Endothelial cell of umbilical vein (primary cell): ENCODE measurements around the gene IGHMBP2. TPM values are rescaled to one million over a fixed set of nuclear protein-coding genes. Genes with fewer than 3 reads are reported as not detected.
A peak's percentile ranks its signal among the peaks of the same experiment; 100 is the strongest.

Source experiments
- BruUV-seq: library from RNA; stranded (reverse); fragments of 400-500 nt; replicated peaks from 2 replicates; lab custom pipeline; 2021; lab: Mats Ljungman, UMichigan
- CTCF ChIA-PET: fragments of 300-600, 350-600 bp; sonication (Branson Sonifier 250); formaldehyde crosslinking; loops from one replicate; lab custom pipeline; 2021; ENCODE audit warnings: antibody characterized with exemption, inconsistent platforms; lab: Charles Lee
- POLR2A ChIA-PET: fragments of 300-600, 350-600 bp; sonication (Branson Sonifier 250); formaldehyde crosslinking; loops from one replicate; lab custom pipeline; 2021; ENCODE audit warnings: antibody characterized with exemption, inconsistent platforms; lab: Charles Lee
- DNase-seq: peaks from one replicate; pipeline ENCODE4 v3.0.0-alpha.2; 2011; ENCODE audit warnings: low read depth, low spot score
- FAIRE-seq: peaks from 2 replicates; lab custom pipeline; 2011; peaks lifted over from hg19 to GRCh38; lab: Jason Lieb, UNC
- H2AFZ ChIP-seq: 2 replicates; pipeline ENCODE4 v1.6.0; 2012; ENCODE audit warnings: low read depth, low read length, control low read depth, inconsistent platforms
- H3K27ac ChIP-seq: 2 replicates; pipeline ENCODE4 v1.5.1; 2011; ENCODE audit warnings: low read depth, mild to moderate bottlenecking, control low read depth, low read length, moderate library complexity; ENCODE audit not compliant: insufficient read depth
- H3K27me3 ChIP-seq, 2 experiments: 2 replicates each; pipeline versions ENCODE4 v1.6.0 to v1.6.1; 2011; ENCODE audit warnings: low read length in 2 of 2, mixed read lengths in 1 of 2; ENCODE audit not compliant: control insufficient read depth in 2 of 2, insufficient read depth in 2 of 2
- H3K36me3 ChIP-seq, 2 experiments: 2 replicates in 1 of 2; 3 replicates in 1 of 2; pipeline ENCODE4 v1.5.1; 2011; ENCODE audit warnings: low read length in 2 of 2, mild to moderate bottlenecking in 1 of 2, moderate library complexity in 1 of 2; ENCODE audit not compliant: control insufficient read depth in 2 of 2, insufficient read depth in 2 of 2; ENCODE audit errors: extremely low read depth in 1 of 2
- H3K4me1 ChIP-seq: 3 replicates; pipeline ENCODE4 v1.5.1; 2011; ENCODE audit warnings: mild to moderate bottlenecking, low read length; ENCODE audit not compliant: control insufficient read depth, insufficient read depth; ENCODE audit errors: extremely low read depth
- H3K4me2 ChIP-seq: 2 replicates; pipeline ENCODE4 v1.6.1; 2011; ENCODE audit warnings: low read length, control low read depth, mixed read lengths; ENCODE audit not compliant: insufficient read depth
- H3K4me3 ChIP-seq, 3 experiments: fragments of 200-600 bp in 1 of 3; sonication (generic), shearing (Covaris generic) in 1 of 3; replicated peaks in 1 of 3; 2 replicates each; pipeline ENCODE4 v1.5.1; 2011 to 2016; ENCODE audit warnings: control low read depth in 3 of 3, low read length in 3 of 3, mild to moderate bottlenecking in 2 of 3, inconsistent platforms in 1 of 3, low read depth in 1 of 3, moderate library complexity in 1 of 3; ENCODE audit not compliant: insufficient read depth in 1 of 3
- H3K79me2 ChIP-seq: 2 replicates; pipeline ENCODE4 v1.6.0; 2012; ENCODE audit warnings: low read length, inconsistent platforms; ENCODE audit not compliant: control insufficient read depth, insufficient read depth
- H3K9ac ChIP-seq: replicated peaks from 2 replicates; pipeline ENCODE3; 2011; ENCODE audit warnings: low read length, control low read depth; ENCODE audit not compliant: insufficient read depth; ENCODE audit errors: extremely low read depth
- H3K9me1 ChIP-seq: replicated peaks from 3 replicates; pipeline ENCODE4 v1.6.0; 2011; ENCODE audit warnings: mild to moderate bottlenecking, low read length; ENCODE audit not compliant: control insufficient read depth, insufficient read depth; ENCODE audit errors: extremely low read depth
- H3K9me3 ChIP-seq: replicated peaks from 2 replicates; pipeline ENCODE4 v1.5.1; 2012; ENCODE audit warnings: low read length, inconsistent platforms; ENCODE audit not compliant: control insufficient read depth, insufficient read depth
- H4K20me1 ChIP-seq: replicated peaks from 2 replicates; pipeline ENCODE3; 2011; ENCODE audit warnings: mild to moderate bottlenecking, low read length; ENCODE audit not compliant: control insufficient read depth, insufficient read depth; ENCODE audit errors: extremely low read depth
- CTCF ChIP-seq, 2 donors: IDR thresholded peaks; 1 replicate in 1 of 2; 2 replicates in 1 of 2; pipeline ENCODE4 v1.5.1; 2011; ENCODE audit warnings: low read length in 2 of 2, mild to moderate bottlenecking in 2 of 2, moderate library complexity in 2 of 2, control low read depth in 1 of 2, inconsistent platforms in 1 of 2, low read depth in 1 of 2; ENCODE audit not compliant: insufficient read depth in 1 of 2; ENCODE audit errors: extremely low read depth in 1 of 2
- EZH2 ChIP-seq: IDR thresholded peaks from 2 replicates; pipeline ENCODE4 v1.6.1; 2012; ENCODE audit warnings: borderline replicate concordance, low read depth, mild to moderate bottlenecking, moderate library complexity, low read length, inconsistent platforms; ENCODE audit not compliant: severe bottlenecking
- FOS ChIP-seq: IDR thresholded peaks from 2 replicates; pipeline ENCODE4 v1.6.1; 2011; ENCODE audit warnings: mild to moderate bottlenecking, low read length, moderate library complexity, borderline replicate concordance; ENCODE audit not compliant: insufficient read depth
- MAX ChIP-seq: IDR thresholded peaks from 2 replicates; pipeline ENCODE4 v1.6.1; 2011; ENCODE audit not compliant: insufficient read depth, insufficient read length
- POLR2A ChIP-seq: IDR thresholded peaks from 2 replicates; pipeline ENCODE4 v1.6.1; 2012; ENCODE audit warnings: low read depth, mild to moderate bottlenecking, control low read depth, low read length
- POLR2AphosphoS5 ChIP-seq: IDR thresholded peaks from 2 replicates; pipeline ENCODE4 v1.6.1; 2012; ENCODE audit warnings: low read depth, mild to moderate bottlenecking, control low read depth, low read length, moderate library complexity; ENCODE audit not compliant: insufficient read depth
- dilution Hi-C: fragments of 300-500 bp; cut with MboI; formaldehyde crosslinking; loops from one replicate; pipeline ENCODE4 v1.15.0; 2019; ENCODE audit warnings: low sequenced_read_pairs; ENCODE audit not compliant: extremely low pct_ligation_motif_present
- intact Hi-C: fragments of 100-400 bp; cut with micrococcal nuclease; formaldehyde crosslinking; loops from one replicate; pipeline ENCODE4 v1.10.0; 2022
- polyA plus RNA-seq, 4 experiments: library from polyadenylated mRNA; depleted of rRNA in 3 of 4; stranded (reverse) in 3 of 4; unstranded in 1 of 4; fragments of >200 nt; gene quantifications; 2 replicates each; pipeline versions ENCODE4 v1.2.1 to v1.2.3, GENCODE V29; 2011 to 2012; ENCODE audit warnings: missing spikeins in 1 of 4
- total RNA-seq: library from RNA; stranded (reverse); gene quantifications from 2 replicates; pipeline ENCODE4 v1.2.3, GENCODE V29; 2021

IGHMBP2 gene
- total and polyA plus RNA-seq, 2 donors (not counting 3 experiments of a cell fraction or from before 2014, with no cell fraction given) = 10.9 to 25.1 TPM

- no peaks in the 10 kb centered on the region for H3K9me3 ChIP-seq
- dilution Hi-C loops (no loop called here), intact Hi-C loops (loop anchor here (5.0 kb wide), 1 partner anchor 33 kb away; no protein-coding TSS in a partner anchor)
- H2AFZ ChIP-seq = no peak overlapping the region
- peaks cover 8 to 13% of the 10 kb centered on the region in 2 experiments for H3K36me3 ChIP-seq
- CTCF ChIA-PET = interaction anchor here (0.7 to 1.9 kb wide), 7 partner anchors 10 to 257 kb away, joined by 3 to 11 read pairs (median 4); no protein-coding TSS in a partner anchor
- H3K9me1 ChIP-seq = no peaks in the 10 kb centered on the region
- no peak overlapping the region for H3K9ac ChIP-seq
- no peak overlapping the region for H3K4me2 ChIP-seq
- no peaks in the 10 kb centered on the region for H4K20me1 ChIP-seq
- H3K27ac ChIP-seq = no peak overlapping the region
- no peaks in the 10 kb centered on the region for H3K79me2 ChIP-seq
- H3K4me3 ChIP-seq = no peak overlapping the region
- BruUV-seq = no TSS peak
- FAIRE-seq (no peak), DNase-seq (no peak)
- TF ChIP-seq EZH2 (no peak), POLR2A (peak; percentile 19), CTCF (IDR thresholded peaks at IDR 0.05; ENCODE audit: extremely low read depth in 1 of 2, insufficient read depth in 1 of 2, low read depth in 1 of 2, low read length in 2 of 2) (peak; percentile 26 to 43)
- POLR2A ChIA-PET = no interaction called here
- H3K27me3 ChIP-seq = no peaks in the 10 kb centered on the region
- peaks cover 15% of the 10 kb centered on the region for H3K4me1 ChIP-seq
Measured at GRCh38 chr11:68889948-68890446, 13.7 kb upstream of the IGHMBP2 start.

GRCh38 chr11:68890490-68891231 lies 13.0 kb upstream of the IGHMBP2 start:
- Histone ChIP-seq H3K9me1 (no peaks in the 10 kb centered on the region), H3K9me3 (no peaks in the 10 kb centered on the region), H3K9ac (no peak overlapping the region), H3K36me3 (peaks cover 8 to 15% of the 10 kb centered on the region in 2 experiments), H3K27ac (peak overlapping the region; percentile 22), H3K4me3 (no peak overlapping the region), H2AFZ (no peak overlapping the region), H3K79me2 (no peaks in the 10 kb centered on the region), H3K27me3 (no peaks in the 10 kb centered on the region), H4K20me1 (no peaks in the 10 kb centered on the region), H3K4me1 (peaks cover 15% of the 10 kb centered on the region), H3K4me2 (peak overlapping the region; percentile 25)
- dilution Hi-C loops = no loop called here
- peak; percentile 95 for FAIRE-seq
- intact Hi-C loops = loop anchor here (1.0 to 5.0 kb wide), 2 partner anchors 15 to 33 kb away; no protein-coding TSS in a partner anchor
- DNase-seq = peak; percentile 96
- ChIA-PET POLR2A (no interaction called here), CTCF (interaction anchor here (0.7 to 1.9 kb wide), 7 partner anchors 11 to 258 kb away, joined by 3 to 11 read pairs (median 4); no protein-coding TSS in a partner anchor)
- TF ChIP-seq FOS (no peak), POLR2AphosphoS5 (peak; percentile 71), MAX (peak; percentile 9)
- BruUV-seq = no TSS peak
